Fibroblast of lung (primary cell): Measurements from ENCODE around the gene PCDH9. TPM values are rescaled to one million over a fixed set of nuclear protein-coding genes. Genes with fewer than 3 reads are reported as not detected.

Experiments
- DNase-seq, 2 donors: peaks; one replicate each; pipeline versions ENCODE4 v3.0.0 to v3.0.0-alpha.2; 2010; ENCODE audit warnings: low read depth in 2 of 2
- H2AFZ ChIP-seq: 2 replicates; pipeline ENCODE4 v1.5.1; 2012; ENCODE audit warnings: low read length, control low read depth, inconsistent platforms
- H3K27ac ChIP-seq: 2 replicates; pipeline ENCODE4 v1.5.1; 2011; ENCODE audit warnings: low read length, control low read depth; ENCODE audit not compliant: insufficient read depth
- H3K27me3 ChIP-seq: 2 replicates; pipeline ENCODE4 v1.5.1; 2011; ENCODE audit warnings: mild to moderate bottlenecking, low read length; ENCODE audit not compliant: control insufficient read depth, insufficient read depth
- H3K36me3 ChIP-seq: 2 replicates; pipeline ENCODE4 v1.5.1; 2011; ENCODE audit warnings: low read length; ENCODE audit not compliant: control insufficient read depth, insufficient read depth
- H3K4me1 ChIP-seq: 2 replicates; pipeline ENCODE4 v1.5.1; 2011; ENCODE audit warnings: low read length; ENCODE audit not compliant: control insufficient read depth, insufficient read depth; ENCODE audit errors: extremely low read depth
- H3K4me2 ChIP-seq: 2 replicates; pipeline ENCODE4 v1.5.1; 2011; ENCODE audit warnings: low read length, control low read depth; ENCODE audit not compliant: insufficient read depth; ENCODE audit errors: extremely low read depth
- H3K4me3 ChIP-seq, 4 experiments: fragments of 200-600 bp in 1 of 4; sonication (generic) in 1 of 4; replicated peaks in 1 of 4; 2 replicates each; pipeline ENCODE4 v1.5.1; 2011 to 2016; ENCODE audit warnings: low read length in 4 of 4, low read depth in 3 of 4, mild to moderate bottlenecking in 3 of 4, control low read depth in 2 of 4, inconsistent platforms in 1 of 4, mixed read lengths in 1 of 4; ENCODE audit not compliant: insufficient read depth in 1 of 4; ENCODE audit errors: control extremely low read depth in 1 of 4
- H3K79me2 ChIP-seq: 2 replicates; pipeline ENCODE4 v1.5.1; 2012; ENCODE audit warnings: mild to moderate bottlenecking, low read length, inconsistent platforms; ENCODE audit not compliant: control insufficient read depth, insufficient read depth
- H3K9ac ChIP-seq: 2 replicates; pipeline ENCODE4 v1.5.1; 2011; ENCODE audit warnings: mild to moderate bottlenecking, low read length, control low read depth; ENCODE audit not compliant: insufficient read depth
- H3K9me3 ChIP-seq: 2 replicates; pipeline ENCODE4 v1.5.1; 2012; ENCODE audit warnings: low read depth, low read length; ENCODE audit not compliant: control insufficient read depth, insufficient read depth
- H4K20me1 ChIP-seq: 2 replicates; pipeline ENCODE4 v1.5.1; 2011; ENCODE audit warnings: low read length; ENCODE audit not compliant: control insufficient read depth, insufficient read depth; ENCODE audit errors: extremely low read depth
- CTCF ChIP-seq, 2 donors: IDR thresholded peaks in 1 of 2; conservative IDR thresholded peaks in 1 of 2; 1 replicate in 1 of 2; 2 replicates in 1 of 2; pipeline ENCODE4 v1.5.1; 2011 to 2012; ENCODE audit warnings: low read length in 2 of 2, control low read depth in 1 of 2, inconsistent platforms in 1 of 2, low read depth in 1 of 2, mild to moderate bottlenecking in 1 of 2
- EZH2 ChIP-seq: IDR thresholded peaks from 2 replicates; pipeline ENCODE4 v1.5.1; 2012; ENCODE audit warnings: low read length, control low read depth, mild to moderate bottlenecking; ENCODE audit errors: missing control alignments
- polyA plus RNA-seq, 2 donors: library from polyadenylated mRNA; depleted of rRNA in 1 of 2; stranded (reverse) in 1 of 2; unstranded in 1 of 2; fragments of >200 nt; gene quantifications; 2 replicates each; pipeline ENCODE4 v1.2.1, GENCODE V29; 2011 to 2012; ENCODE audit warnings: missing spikeins in 1 of 2
- total RNA-seq: library from RNA; depleted of rRNA; stranded (reverse); fragments of >200 nt; gene quantifications from 2 replicates; pipeline ENCODE4 v1.2.1, GENCODE V29; 2014

The PCDH9 gene
- total and polyA plus RNA-seq, 2 donors (not counting 1 experiment from before 2014, with no cell fraction given), result 0.50 to 0.67 TPM

- H3K4me1 ChIP-seq, result no peaks in the 10 kb centered on the region
- H3K36me3 ChIP-seq, result no peaks in the 10 kb centered on the region
- TF ChIP-seq CTCF (conservative IDR thresholded peaks at IDR 0.05 in 1 of 2, IDR thresholded peaks at IDR 0.05 in 1 of 2; ENCODE audit: low read depth in 1 of 2, low read length in 2 of 2), result no peak
- TF ChIP-seq EZH2, result no peak
- no peak overlapping the region for H3K27ac ChIP-seq
- no peaks in the 10 kb centered on the region for H3K27me3 ChIP-seq
- no peaks in the 10 kb centered on the region for H3K79me2 ChIP-seq
- no peak for DNase-seq
- H3K9me3 ChIP-seq, result no peaks in the 10 kb centered on the region
- H3K4me3 ChIP-seq, result no peak overlapping the region
- H2AFZ ChIP-seq, result no peak overlapping the region
- H3K4me2 ChIP-seq, result no peak overlapping the region
- no peaks in the 10 kb centered on the region for H4K20me1 ChIP-seq
- H3K9ac ChIP-seq, result no peak overlapping the region
Measured at GRCh38 chr13:66644855-66645460, 585.2 kb downstream of the PCDH9 start.

- H3K36me3 ChIP-seq, result no peaks in the 10 kb centered on the region
Measured at GRCh38 chr13:66640231-66640630, 589.9 kb downstream of the PCDH9 start.

GRCh38 chr13:66639044-66639443 lies 591.1 kb downstream of the PCDH9 start:
- no peak overlapping the region for H3K9ac ChIP-seq
- no peak overlapping the region for H3K4me3 ChIP-seq
- H4K20me1 ChIP-seq, result no peaks in the 10 kb centered on the region
- H3K4me2 ChIP-seq, result no peak overlapping the region
- no peaks in the 10 kb centered on the region for H3K36me3 ChIP-seq
- H3K4me1 ChIP-seq, result no peaks in the 10 kb centered on the region
- H3K9me3 ChIP-seq, result no peaks in the 10 kb centered on the region
- H3K79me2 ChIP-seq, result no peaks in the 10 kb centered on the region
- H3K27ac ChIP-seq, result no peak overlapping the region
- no peaks in the 10 kb centered on the region for H3K27me3 ChIP-seq
- no peak for DNase-seq
- no peak overlapping the region for H2AFZ ChIP-seq
- TF ChIP-seq CTCF (conservative IDR thresholded peaks at IDR 0.05 in 1 of 2, IDR thresholded peaks at IDR 0.05 in 1 of 2; ENCODE audit: low read depth in 1 of 2, low read length in 2 of 2), result no peak
- no peak for TF ChIP-seq EZH2

More at GRCh38 chr13:66640231-66640630, 589.9 kb downstream of the PCDH9 start:
- Histone ChIP-seq H2AFZ (no peak overlapping the region), H3K9ac (no peak overlapping the region), H3K79me2 (no peaks in the 10 kb centered on the region), H3K27me3 (no peaks in the 10 kb centered on the region), H3K4me2 (no peak overlapping the region), H3K4me3 (no peak overlapping the region), H4K20me1 (no peaks in the 10 kb centered on the region), H3K4me1 (no peaks in the 10 kb centered on the region), H3K27ac (no peak overlapping the region), H3K9me3 (no peaks in the 10 kb centered on the region)
- TF ChIP-seq EZH2 (no peak), CTCF (conservative IDR thresholded peaks at IDR 0.05 in 1 of 2, IDR thresholded peaks at IDR 0.05 in 1 of 2; ENCODE audit: low read depth in 1 of 2, low read length in 2 of 2) (no peak)
- DNase-seq, result no peak
